NCI-H1092 (cell line): Measurements from ENCODE around the gene IFI44L.

ENCODE experiments used
- DNase-seq: peaks from one replicate; lab custom pipeline; 2025; lab: John Stamatoyannopoulos, UW

Gene IFI44L

GRCh38 chr1:78641558-78641957 is 21.3 kb downstream of the IFI44L start:
- no peak for DNase-seq

- DNase-seq: no peak
These were observed 25.5 kb downstream of the IFI44L start for GRCh38 chr1:78645723-78646122.

GRCh38 chr1:78647238-78647637 is 27.0 kb downstream of the IFI44L start:
- DNase-seq: no peak

GRCh38 chr1:78649628-78650027 is 29.4 kb downstream of the IFI44L start, which contains the start of gene IFI44:
IFI44 (plus strand) TSS chr1:78649831; CDS start chr1:78650196, 365 bp downstream.
- no peak for DNase-seq

- DNase-seq: no peak
These were observed 29.9 kb downstream of the IFI44L start for GRCh38 chr1:78650114-78650660.

- no peak for DNase-seq
These were observed 31.0 kb downstream of the IFI44L start for GRCh38 chr1:78651241-78651640.

GRCh38 chr1:78652019-78652560 is 31.8 kb downstream of the IFI44L start:
- no peak for DNase-seq

GRCh38 chr1:78658901-78659300 is 38.7 kb downstream of the IFI44L start:
- DNase-seq: no peak

- DNase-seq: no peak
These were observed 43.7 kb downstream of the IFI44L start for GRCh38 chr1:78663923-78664322.

GRCh38 chr1:78664763-78665162 is 44.5 kb downstream of the IFI44L start:
- DNase-seq: no peak

- DNase-seq: no peak
These were observed 45.6 kb downstream of the IFI44L start for GRCh38 chr1:78665809-78666208.

- DNase-seq: no peak
These were observed 47.7 kb downstream of the IFI44L start for GRCh38 chr1:78667939-78668338.

GRCh38 chr1:78668427-78668826 is 48.2 kb downstream of the IFI44L start:
- no peak for DNase-seq

GRCh38 chr1:78672428-78672827 is 52.2 kb downstream of the IFI44L start:
- no peak for DNase-seq

- no peak for DNase-seq
These were observed 52.9 kb downstream of the IFI44L start for GRCh38 chr1:78673120-78673519.

- DNase-seq: peak; percentile 4
These were observed 56.2 kb downstream of the IFI44L start for GRCh38 chr1:78676347-78676982.

GRCh38 chr1:78676993-78677392 is 56.7 kb downstream of the IFI44L start:
- no peak for DNase-seq

GRCh38 chr1:78677788-78678187 is 57.5 kb downstream of the IFI44L start:
- no peak for DNase-seq

- DNase-seq: no peak
These were observed 58.1 kb downstream of the IFI44L start for GRCh38 chr1:78678324-78678723.

- no peak for DNase-seq
These were observed 61.0 kb downstream of the IFI44L start for GRCh38 chr1:78681265-78681664.

- no peak for DNase-seq
These were observed 62.2 kb downstream of the IFI44L start for GRCh38 chr1:78682496-78682895.

GRCh38 chr1:78683079-78683478 is 62.8 kb downstream of the IFI44L start:
- DNase-seq: no peak

- no peak for DNase-seq
These were observed 67.1 kb downstream of the IFI44L start for GRCh38 chr1:78687315-78687714.

- DNase-seq: no peak
These were observed 67.7 kb downstream of the IFI44L start for GRCh38 chr1:78687914-78688313.
